GM19452 (cell line): ENCODE results near the gene PYGB.
"Not testable (repeated sequence)": the region's sequence is repeated elsewhere in the genome, so short reads cannot be mapped to it uniquely, and the experiment has no call there.

Source experiments
- ATAC-seq: cut with Tn5 transposase; IDR thresholded peaks from one replicate; pipeline ENCODE4 v1.9.1; 2021; ENCODE audit not compliant: unreplicated experiment

Gene PYGB

DNA sequence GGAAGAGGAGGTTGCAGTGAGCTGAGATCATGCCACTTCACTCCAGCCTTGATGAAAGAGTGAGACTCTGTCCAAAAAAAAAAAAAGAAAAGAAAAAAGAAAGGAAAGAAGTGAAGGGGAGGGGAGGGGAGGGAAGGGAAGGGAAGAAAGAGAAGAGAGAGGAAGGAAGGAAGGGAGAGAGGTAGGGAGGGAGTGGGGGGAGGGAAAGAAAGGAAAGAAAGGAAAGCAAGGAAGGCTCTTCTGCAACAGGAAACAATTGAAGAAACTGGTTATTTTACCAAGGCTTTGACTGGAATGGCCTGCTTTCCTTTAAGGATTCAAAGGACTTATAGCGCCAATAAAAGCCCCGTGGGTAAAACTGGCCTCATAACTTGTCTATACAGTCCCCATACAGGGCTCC is 78.1 kb downstream of the PYGB start:
- ATAC-seq, result no peak

- no peak for ATAC-seq
Measured at GRCh38 chr20:25327521-25328235, 79.8 kb downstream of the PYGB start.

DNA sequence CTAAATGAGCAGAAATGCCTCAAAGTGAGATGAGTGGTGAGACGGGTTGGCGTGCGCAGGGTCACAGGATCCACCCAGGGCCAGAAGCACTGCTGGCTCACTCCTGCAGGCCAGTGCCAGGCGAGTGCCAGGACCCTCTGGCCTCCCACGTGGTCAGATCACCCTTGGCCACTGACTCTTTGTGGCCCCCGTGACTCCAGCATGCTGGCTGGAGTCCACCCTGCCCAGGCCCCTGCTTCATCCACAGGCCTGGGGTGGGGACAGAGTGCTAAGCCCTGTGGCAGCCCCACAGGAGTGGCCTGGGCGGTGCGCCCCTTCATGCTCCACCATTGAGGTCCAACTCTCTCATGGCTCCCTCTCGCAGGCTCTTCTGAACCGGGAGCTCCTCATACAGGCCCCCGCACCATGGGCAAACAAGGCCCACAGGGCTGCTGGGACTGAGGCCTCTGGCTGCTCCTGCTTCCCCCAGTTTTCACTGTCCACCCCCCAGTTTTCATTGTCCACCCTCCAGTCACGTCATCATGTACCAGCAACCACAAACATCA is 81.1 kb downstream of the PYGB start:
- no peak for ATAC-seq

GRCh38 chr20:25334972-25335371 is 87.1 kb downstream of the PYGB start:
- ATAC-seq, result not testable (repeated sequence)

DNA sequence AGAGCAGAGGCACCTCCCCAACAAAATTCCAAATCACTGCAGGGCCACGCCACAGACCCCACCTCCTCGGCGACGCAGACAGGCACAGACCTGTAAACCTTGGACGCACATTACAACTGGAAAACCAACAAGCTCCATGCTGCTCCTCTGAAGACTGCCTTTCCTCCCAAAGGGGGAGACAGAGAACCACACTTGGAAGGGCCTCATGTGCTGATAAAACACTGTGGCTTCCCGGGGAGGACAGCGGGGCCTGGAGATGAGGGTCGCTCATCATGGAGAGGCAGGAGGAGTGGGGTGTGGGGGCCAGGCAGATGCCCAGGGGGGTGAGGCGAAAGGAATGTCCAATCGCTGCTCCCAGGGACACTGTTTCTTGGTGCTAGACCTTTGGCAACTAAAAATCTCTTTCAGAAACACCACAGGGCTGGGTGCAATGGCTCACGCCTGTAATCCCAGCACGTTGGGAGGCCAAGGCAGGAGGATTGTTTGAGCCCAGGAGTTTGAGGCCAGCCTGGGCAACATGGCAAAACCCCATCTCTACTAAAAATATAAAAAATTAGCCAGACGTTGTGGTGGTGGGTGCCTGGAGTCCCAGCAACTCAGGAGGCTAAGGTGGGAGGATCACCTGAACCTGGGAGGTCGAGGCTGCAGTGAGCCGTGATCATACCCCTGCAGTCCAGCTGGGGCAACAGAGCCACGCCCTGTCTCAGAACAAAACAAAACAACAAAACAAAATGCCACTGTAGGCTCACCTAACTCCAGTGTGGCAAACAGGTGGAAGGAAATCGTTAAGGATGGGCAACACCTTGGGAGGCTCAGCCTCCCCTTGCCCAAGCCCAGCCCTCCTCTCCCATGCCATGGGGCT is 88.9 kb downstream of the PYGB start:
- ATAC-seq, result no peak

DNA sequence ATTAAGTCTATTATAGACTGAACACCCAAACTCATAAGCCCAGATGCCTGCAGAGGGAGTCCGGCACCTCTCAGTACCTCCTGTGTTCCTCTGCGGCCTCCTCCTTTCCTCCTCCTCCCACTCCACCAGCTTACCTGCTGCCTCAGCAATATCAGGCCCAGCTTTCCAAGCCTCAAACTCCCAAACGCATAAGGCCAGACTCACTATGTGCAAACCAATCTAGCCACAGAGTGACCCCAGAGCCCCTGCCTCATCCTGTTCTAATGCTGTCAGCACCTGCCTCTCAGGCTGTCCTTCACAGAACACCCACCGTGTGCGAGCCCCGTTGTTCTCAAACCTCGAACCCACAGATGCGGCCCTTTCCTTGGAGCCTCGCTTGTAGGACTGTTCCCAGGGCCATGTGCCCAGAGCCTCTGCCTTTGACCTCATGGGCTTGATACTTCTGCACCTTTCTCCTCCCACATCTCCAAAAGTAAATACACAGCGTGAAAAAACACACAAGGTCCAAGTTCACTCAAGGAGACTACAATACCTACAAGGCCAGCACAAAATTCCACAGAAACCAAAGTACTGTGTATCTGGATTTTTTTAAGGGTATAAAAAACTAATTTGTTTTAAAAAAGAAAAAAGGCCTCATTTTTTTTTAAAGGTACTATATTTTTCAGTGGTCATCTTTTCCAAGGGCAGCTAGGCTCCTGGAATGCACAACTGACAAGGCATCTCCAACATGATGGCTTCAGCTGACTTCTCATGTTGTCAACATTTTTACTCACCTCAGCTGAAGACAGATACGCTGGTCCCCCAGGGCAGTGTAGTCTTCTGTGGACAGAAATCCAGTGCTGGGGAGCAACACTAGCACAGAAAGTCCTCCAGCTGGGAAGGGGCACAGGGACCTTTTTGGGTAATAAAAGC is 90.5 kb downstream of the PYGB start:
- no peak for ATAC-seq

DNA sequence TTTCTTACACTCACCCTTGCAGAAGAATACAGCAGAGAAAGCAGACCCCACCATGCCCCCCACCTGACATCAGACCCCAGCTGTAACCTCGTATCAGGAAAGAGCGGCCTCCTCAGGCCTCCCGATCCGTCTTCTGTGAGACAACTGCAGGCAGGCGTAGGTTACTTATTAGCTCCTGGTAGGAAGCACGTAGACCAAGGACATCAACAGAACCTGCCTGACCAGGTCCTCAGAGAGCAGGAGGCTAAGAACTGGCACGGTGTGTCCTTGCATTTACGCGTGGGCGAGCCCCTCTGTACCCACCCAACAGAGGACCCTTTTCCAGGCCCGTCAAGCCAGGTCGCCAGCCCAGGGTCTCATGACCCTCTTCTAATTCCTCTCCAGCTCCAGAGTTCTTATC is 91.7 kb downstream of the PYGB start:
- ATAC-seq, result no peak

DNA sequence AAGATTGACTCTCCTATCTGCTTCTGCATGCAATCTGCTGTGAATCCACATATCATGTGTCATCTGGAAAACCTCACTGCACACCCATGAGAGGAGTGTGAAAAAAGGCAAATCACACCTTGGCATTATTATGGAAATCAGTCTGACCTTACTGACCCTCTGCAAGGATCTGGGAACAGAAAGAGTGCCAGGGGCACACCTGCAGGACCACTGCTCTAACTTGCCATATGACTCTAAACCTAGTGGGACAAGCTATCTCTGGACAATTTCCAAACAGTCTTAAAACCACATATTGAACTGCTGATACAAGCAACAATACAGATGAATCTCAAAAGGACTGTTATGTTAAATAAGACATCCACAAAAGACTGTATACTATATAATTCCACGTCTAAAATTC is 92.5 kb downstream of the PYGB start:
- no peak for ATAC-seq

DNA sequence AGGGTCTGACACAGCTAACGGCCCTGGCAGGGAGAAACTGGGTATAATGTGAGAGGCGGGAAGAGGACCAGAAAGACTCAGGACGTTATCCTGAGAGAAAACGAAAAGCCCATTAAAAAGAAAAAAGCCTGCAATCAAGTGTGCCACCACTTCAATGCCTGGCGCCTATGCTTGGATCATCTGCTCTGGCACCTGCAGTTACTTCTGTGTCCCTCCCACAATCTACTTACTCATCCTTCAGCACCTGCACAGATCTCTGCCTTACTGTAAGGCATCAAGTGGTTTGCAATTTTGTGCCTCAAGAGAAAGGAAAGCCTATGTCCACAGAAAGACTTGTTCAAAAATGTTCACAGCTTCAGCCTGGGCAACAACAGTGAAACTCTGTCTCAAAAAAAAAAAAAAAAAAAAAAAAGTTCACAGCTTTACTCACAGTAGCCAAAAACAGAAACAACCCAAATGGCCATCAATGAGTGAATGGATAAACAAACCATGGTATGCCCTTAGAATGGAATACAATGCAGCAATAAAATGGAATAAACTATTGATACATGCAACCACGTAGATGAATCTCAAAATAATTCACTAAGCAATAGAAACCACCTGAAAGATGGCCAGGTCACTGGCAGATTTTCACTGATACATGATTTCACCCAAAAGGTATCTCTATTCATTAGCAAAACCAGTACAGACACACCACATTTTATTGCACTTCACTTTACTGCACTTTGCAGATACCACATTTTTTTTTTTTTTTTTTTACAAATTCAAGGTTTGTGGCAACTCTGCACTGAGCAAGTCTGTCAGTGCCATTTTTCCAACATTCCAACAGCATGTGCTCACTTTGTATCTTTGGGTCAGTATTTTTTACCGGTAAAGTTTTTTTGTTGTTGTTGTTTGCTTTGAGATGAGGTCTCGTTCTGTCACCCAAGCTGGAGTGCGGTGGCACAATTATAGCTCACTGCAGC is 94.1 kb downstream of the PYGB start:
- ATAC-seq, result no peak

DNA sequence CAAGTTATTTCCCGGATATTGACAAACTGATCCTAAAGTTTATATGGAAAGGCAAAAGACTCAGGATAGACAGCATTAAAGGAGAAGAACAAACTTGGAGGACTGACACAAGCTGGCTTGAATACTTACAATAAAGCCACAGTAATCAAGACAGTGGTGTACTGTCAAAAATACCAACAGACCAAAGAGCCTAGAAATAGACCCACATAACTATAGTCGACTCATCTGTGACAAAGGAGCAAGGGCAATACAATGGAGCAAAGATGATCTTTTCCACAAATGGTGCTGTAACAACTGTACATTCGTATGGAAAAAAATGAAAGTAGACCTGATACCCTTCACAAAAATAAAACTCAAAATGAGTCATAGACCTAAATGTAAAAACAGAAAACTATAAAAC is 96.7 kb downstream of the PYGB start:
- ATAC-seq, result no peak

DNA sequence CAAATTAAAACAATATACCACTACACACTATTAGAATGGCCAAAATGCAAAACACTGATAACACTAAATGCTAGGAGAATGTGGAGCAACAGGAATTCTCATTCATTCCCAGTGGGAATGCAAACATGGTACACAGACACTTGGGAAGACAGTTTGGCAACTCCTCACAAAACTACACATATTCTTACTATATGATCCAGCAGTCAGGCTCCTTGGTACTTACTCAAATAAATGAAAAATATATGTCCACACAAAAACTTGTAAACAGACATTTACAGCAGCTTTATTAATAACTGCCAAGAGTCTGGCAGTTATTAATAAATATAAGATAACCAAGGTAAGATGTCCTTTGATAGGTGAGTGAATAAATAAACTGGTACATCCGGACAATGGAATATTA is 97.8 kb downstream of the PYGB start:
- ATAC-seq, result no peak

- no peak for ATAC-seq
Measured at GRCh38 chr20:25346349-25346748, 98.5 kb downstream of the PYGB start.
